ENCODE measurements around the gene SARNP. TPM values are rescaled to one million over a fixed set of nuclear protein-coding genes. Genes with fewer than 3 reads are reported as not detected.

Gene SARNP
- total and polyA plus RNA-seq, 10 of the 15 experiments (the other 5 are each of a cell fraction or from before 2014, with no cell fraction given) = 77.6 to 445 (median 188) TPM

- Histone ChIP-seq H3K27ac (ENCODE audit: control insufficient read depth, insufficient read depth) (no peak overlapping the region), H2AFZ (ENCODE audit: control insufficient read depth, low read depth, low read length) (no peak overlapping the region), H3K4me1 (ENCODE audit: control insufficient read depth, insufficient read depth, low read length) (peaks cover 5% of the 10 kb centered on the region), H3K4me2 (ENCODE audit: control insufficient read depth, insufficient read depth) (no peak overlapping the region), H3K9ac (ENCODE audit: control insufficient read depth, insufficient read depth, low read length) (no peak overlapping the region), H3K36me3 (ENCODE audit: control insufficient read depth in 2 of 2, insufficient read depth in 2 of 2, low read length in 1 of 2) (peaks cover 9 to 16% of the 10 kb centered on the region in 2 experiments; a peak in 3 of 4 replicates), H3K27me3 (replicated peaks in 1 of 2; ENCODE audit: control insufficient read depth in 2 of 2, insufficient read depth in 2 of 2, low read length in 1 of 2) (no peaks in the 10 kb centered on the region), H3K9me3 (replicated peaks; ENCODE audit: control insufficient read depth, insufficient read depth, low read length) (no peaks in the 10 kb centered on the region), H3K79me2 (ENCODE audit: control insufficient read depth, insufficient read depth, low read length) (peaks cover 2% of the 10 kb centered on the region), H4K20me1 (ENCODE audit: control insufficient read depth, insufficient read depth) (no peaks in the 10 kb centered on the region), H3K4me3 (no peak overlapping the region)
- DNase-seq (ENCODE audit: low read depth, low spot score) (no peak), ATAC-seq (no peak), FAIRE-seq (no peak)
- ChIA-PET RAD21 (ENCODE audit: unreplicated experiment) (interaction anchor here (1.1 to 3.5 kb wide), 3 partner anchors 10 to 76 kb away, joined by 4 to 14 read pairs (median 12); partner anchors contain the start of genes ORMDL2 and SARNP), POLR2A (interaction anchor here (0.6 to 5.7 kb wide), 3 partner anchors 68 to 192 kb away, joined by 3 to 38 read pairs (median 4); partner anchors contain the start of genes ORMDL2 and SARNP), CTCF (interaction anchor here (0.8 to 4.3 kb wide), 6 partner anchors 9 to 69 kb away, joined by 3 to 26 read pairs (median 6); partner anchors contain the start of genes ORMDL2 and SARNP), SMC1A (ENCODE audit: uncharacterized antibody, unreplicated experiment) (interaction anchor here (0.6 to 2.7 kb wide), 9 partner anchors 9 to 293 kb away, joined by 3 to 21 read pairs (median 3); partner anchors contain the start of gene SARNP)
- WGBS (ENCODE audit: insufficient coverage, insufficient replicate concordance, low lambda C conversion rate, missing lambda C conversion rate) = 94% methylated on average over 18 of the region's 18 CpGs
- intact Hi-C loops (cut with micrococcal nuclease; ENCODE audit: unreplicated experiment) (no loop called here), in situ Hi-C loops (cut with MboI) (no loop called here)
- BruUV-seq (replicated peaks) = no TSS peak
- no peak for TF ChIP-seq CHD2 (IDR thresholded peaks at IDR 0.05; ENCODE audit: borderline replicate concordance, low read depth, low read length)
- TF ChIP-seq POLR2A (IDR thresholded peaks at IDR 0.05; ENCODE audit: low read depth, low read length) = peak; percentile 33; the same call in 1 of the 2 replicates
Observed at GRCh38 chr12:55748230-55748993, 69.1 kb downstream of the SARNP start.

- ChIA-PET POLR2A (interaction anchor here (0.5 to 5.7 kb wide), 10 partner anchors 9 to 531 kb away, joined by 3 to 38 read pairs (median 4); partner anchors contain the start of genes CD63, DNAJC14, ORMDL2 and PYM1), SMC1A (ENCODE audit: uncharacterized antibody, unreplicated experiment) (interaction anchor here (0.9 to 4.4 kb wide), 13 partner anchors 9 to 294 kb away, joined by 3 to 21 read pairs (median 6); partner anchors contain the start of genes DNAJC14 and SARNP), CTCF (interaction anchor here (0.9 to 5.0 kb wide), 15 partner anchors 8 to 250 kb away, joined by 3 to 32 read pairs (median 4); partner anchors contain the start of genes RDH5 and SUOX), RAD21 (ENCODE audit: unreplicated experiment) (interaction anchor here (0.5 to 3.5 kb wide), 8 partner anchors 9 to 228 kb away, joined by 3 to 14 read pairs (median 8); partner anchors contain the start of genes ORMDL2, RAB5B and SARNP)
- ATAC-seq (no peak), DNase-seq (ENCODE audit: low read depth, low spot score) (no peak), FAIRE-seq (no peak)
- no peaks in the 10 kb centered on the region for H3K9me3 ChIP-seq (replicated peaks; ENCODE audit: control insufficient read depth, insufficient read depth, low read length)
- no peak overlapping the region for H3K27ac ChIP-seq (ENCODE audit: control insufficient read depth, insufficient read depth)
- TF ChIP-seq HDAC6 (IDR thresholded peaks at IDR 0.05; ENCODE audit: unreplicated experiment) (no peak), RELB (IDR thresholded peaks at IDR 0.05; ENCODE audit: low read depth) (no peak), KAT2A (conservative IDR thresholded peaks at IDR 0.05; ENCODE audit: control insufficient read depth, low read depth, low read length) (no peak)
- TF ChIP-seq, protein P1, sequence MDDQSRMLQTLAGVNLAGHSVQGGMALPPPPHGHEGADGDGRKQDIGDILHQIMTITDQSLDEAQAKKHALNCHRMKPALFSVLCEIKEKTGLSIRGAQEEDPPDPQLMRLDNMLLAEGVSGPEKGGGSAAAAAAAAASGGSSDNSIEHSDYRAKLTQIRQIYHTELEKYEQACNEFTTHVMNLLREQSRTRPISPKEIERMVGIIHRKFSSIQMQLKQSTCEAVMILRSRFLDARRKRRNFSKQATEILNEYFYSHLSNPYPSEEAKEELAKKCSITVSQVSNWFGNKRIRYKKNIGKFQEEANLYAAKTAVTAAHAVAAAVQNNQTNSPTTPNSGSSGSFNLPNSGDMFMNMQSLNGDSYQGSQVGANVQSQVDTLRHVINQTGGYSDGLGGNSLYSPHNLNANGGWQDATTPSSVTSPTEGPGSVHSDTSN (IDR thresholded peaks at IDR 0.05; ENCODE audit: insufficient replicate concordance, low read depth, low read length) = no peak
- peaks cover 5% of the 10 kb centered on the region for H3K4me1 ChIP-seq (ENCODE audit: control insufficient read depth, insufficient read depth, low read length)
- H3K4me2 ChIP-seq (ENCODE audit: control insufficient read depth, insufficient read depth) = no peak overlapping the region
- H3K4me3 ChIP-seq = no peak overlapping the region
- no peak overlapping the region for H3K9ac ChIP-seq (ENCODE audit: control insufficient read depth, insufficient read depth, low read length)
- no peak overlapping the region for H2AFZ ChIP-seq (ENCODE audit: control insufficient read depth, low read depth, low read length)
- BruUV-seq (replicated peaks) = TSS peak; percentile 14
- H3K27me3 ChIP-seq (replicated peaks in 1 of 2; ENCODE audit: control insufficient read depth in 2 of 2, insufficient read depth in 2 of 2, low read length in 1 of 2) = no peaks in the 10 kb centered on the region
- intact Hi-C loops (cut with micrococcal nuclease; ENCODE audit: unreplicated experiment) (no loop called here), in situ Hi-C loops (cut with MboI) (no loop called here)
- no peaks in the 10 kb centered on the region for H4K20me1 ChIP-seq (ENCODE audit: control insufficient read depth, insufficient read depth)
- H3K36me3 ChIP-seq (ENCODE audit: control insufficient read depth in 2 of 2, insufficient read depth in 2 of 2, low read length in 1 of 2) = peaks cover 5 to 7% of the 10 kb centered on the region in 2 experiments; a peak in 3 of 4 replicates
- peaks cover 2% of the 10 kb centered on the region for H3K79me2 ChIP-seq (ENCODE audit: control insufficient read depth, insufficient read depth, low read length)
Observed at GRCh38 chr12:55746913-55747231, 70.7 kb downstream of the SARNP start.

Measured in GM12878 (cell line).